A673 (cell line): ENCODE data around the gene METTL21A. TPM values are rescaled to one million over a fixed set of nuclear protein-coding genes. Genes with fewer than 3 reads are reported as not detected.

Source experiments
- BruUV-seq: library from RNA; stranded (reverse); fragments of 400-500 nt; replicated peaks from 2 replicates; lab custom pipeline; 2021; lab: Mats Ljungman, UMichigan
- CTCF ChIA-PET: fragments of 300-600 bp; sonication (Branson Sonifier 250); formaldehyde crosslinking; loops from one replicate; lab custom pipeline; 2022; ENCODE audit warnings: antibody characterized with exemption; lab: Charles Lee
- POLR2A ChIA-PET: fragments of 300-600 bp; sonication (Branson Sonifier 250); formaldehyde crosslinking; loops from one replicate; lab custom pipeline; 2022; ENCODE audit warnings: antibody characterized with exemption; ENCODE audit not compliant: low non-redundant PET; lab: Charles Lee
- DNase-seq: peaks from one replicate; pipeline ENCODE4 v3.0.0-alpha.2; 2015; ENCODE audit warnings: low spot score
- H3K27ac ChIP-seq: fragments of 200-600 bp; sonication (generic); 2 replicates; pipeline ENCODE4 v1.5.1; 2016; ENCODE audit warnings: mixed run types, low read depth, mild to moderate bottlenecking, mixed read lengths, antibody characterized with exemption, low read length; ENCODE audit not compliant: poor library complexity, severe bottlenecking
- H3K27me3 ChIP-seq: fragments of 200-600 bp; sonication (generic); replicated peaks from 2 replicates; pipeline ENCODE4 v1.6.1; 2017; ENCODE audit warnings: mixed run types, low read depth, mild to moderate bottlenecking, mixed read lengths, antibody characterized with exemption, low read length; ENCODE audit not compliant: insufficient read depth, poor library complexity
- H3K36me3 ChIP-seq: fragments of 200-600 bp; sonication (generic); 2 replicates; pipeline ENCODE4 v1.6.1; 2016; ENCODE audit warnings: mixed run types, mild to moderate bottlenecking, mixed read lengths, antibody characterized with exemption, low read length; ENCODE audit not compliant: insufficient read depth, poor library complexity, severe bottlenecking
- H3K4me1 ChIP-seq: fragments of 200-600 bp; sonication (generic); 2 replicates; pipeline ENCODE4 v1.6.1; 2017; ENCODE audit warnings: mixed run types, mild to moderate bottlenecking, mixed read lengths, antibody characterized with exemption, low read length; ENCODE audit not compliant: insufficient read depth, poor library complexity, severe bottlenecking
- H3K4me3 ChIP-seq: fragments of 200-600 bp; sonication (generic); 2 replicates; pipeline ENCODE4 v1.5.1; 2016; ENCODE audit warnings: low read depth, mixed run types, mild to moderate bottlenecking, mixed read lengths, low read length; ENCODE audit not compliant: poor library complexity, severe bottlenecking
- H3K9me3 ChIP-seq: fragments of 200-600 bp; sonication (generic); 2 replicates; pipeline ENCODE4 v1.6.1; 2016; ENCODE audit warnings: mixed run types, low read depth, mild to moderate bottlenecking, mixed read lengths, antibody characterized with exemption, low read length; ENCODE audit not compliant: poor library complexity, severe bottlenecking
- EZH2 ChIP-seq: fragments of 200-600 bp; sonication (generic); IDR thresholded peaks from 2 replicates; pipeline ENCODE4 v1.6.1; 2017; ENCODE audit warnings: borderline replicate concordance, low read depth, mild to moderate bottlenecking, mixed read lengths, antibody characterized with exemption, low read length; ENCODE audit not compliant: poor library complexity, severe bottlenecking
- intact Hi-C: fragments of 100-400 bp; cut with micrococcal nuclease; formaldehyde crosslinking; loops from one replicate; pipeline ENCODE4 v1.10.0; 2022; ENCODE audit not compliant: unreplicated experiment
- total RNA-seq: library from RNA; stranded (reverse); gene quantifications from 2 replicates; pipeline ENCODE4 v1.2.3, GENCODE V29; 2021
- TF ChIP-seq, protein P1 (sequence below): fragments of 300-800, 200-600 bp; sonication (generic); conservative IDR thresholded peaks from 2 replicates; pipeline ENCODE4 v1.5.1; 2017; ENCODE audit warnings: low read depth, mild to moderate bottlenecking, antibody characterized with exemption, low read length, moderate library complexity, mixed read lengths

The METTL21A gene
- total RNA-seq, 1 experiment from 2014 or later, result 40.4 TPM

- DNase-seq, result no peak
- H3K36me3 ChIP-seq, result peaks cover 68% of the 10 kb centered on the region
- CTCF ChIA-PET, result no interaction called here
- H3K27me3 ChIP-seq, result no peaks in the 10 kb centered on the region
- intact Hi-C loops, result no loop called here
- H3K4me1 ChIP-seq, result no peaks in the 10 kb centered on the region
- POLR2A ChIA-PET, result no interaction called here
- H3K9me3 ChIP-seq, result peaks cover 15% of the 10 kb centered on the region
- no peak for TF ChIP-seq EZH2
- TF ChIP-seq, protein P1, sequence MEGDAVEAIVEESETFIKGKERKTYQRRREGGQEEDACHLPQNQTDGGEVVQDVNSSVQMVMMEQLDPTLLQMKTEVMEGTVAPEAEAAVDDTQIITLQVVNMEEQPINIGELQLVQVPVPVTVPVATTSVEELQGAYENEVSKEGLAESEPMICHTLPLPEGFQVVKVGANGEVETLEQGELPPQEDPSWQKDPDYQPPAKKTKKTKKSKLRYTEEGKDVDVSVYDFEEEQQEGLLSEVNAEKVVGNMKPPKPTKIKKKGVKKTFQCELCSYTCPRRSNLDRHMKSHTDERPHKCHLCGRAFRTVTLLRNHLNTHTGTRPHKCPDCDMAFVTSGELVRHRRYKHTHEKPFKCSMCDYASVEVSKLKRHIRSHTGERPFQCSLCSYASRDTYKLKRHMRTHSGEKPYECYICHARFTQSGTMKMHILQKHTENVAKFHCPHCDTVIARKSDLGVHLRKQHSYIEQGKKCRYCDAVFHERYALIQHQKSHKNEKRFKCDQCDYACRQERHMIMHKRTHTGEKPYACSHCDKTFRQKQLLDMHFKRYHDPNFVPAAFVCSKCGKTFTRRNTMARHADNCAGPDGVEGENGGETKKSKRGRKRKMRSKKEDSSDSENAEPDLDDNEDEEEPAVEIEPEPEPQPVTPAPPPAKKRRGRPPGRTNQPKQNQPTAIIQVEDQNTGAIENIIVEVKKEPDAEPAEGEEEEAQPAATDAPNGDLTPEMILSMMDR, result no peak
- no TSS peak for BruUV-seq
- no peak overlapping the region for H3K4me3 ChIP-seq
- no peak overlapping the region for H3K27ac ChIP-seq
Measured at GRCh38 chr2:207593277-207593676, 31.9 kb downstream of the METTL21A start.

- TF ChIP-seq, protein P1, result no peak
- TF ChIP-seq EZH2, result no peak
- intact Hi-C loops, result no loop called here
- Histone ChIP-seq H3K4me1 (no peaks in the 10 kb centered on the region), H3K27me3 (no peaks in the 10 kb centered on the region), H3K9me3 (peaks cover 15% of the 10 kb centered on the region), H3K4me3 (no peak overlapping the region), H3K27ac (no peak overlapping the region), H3K36me3 (peaks cover 68% of the 10 kb centered on the region)
- CTCF ChIA-PET, result no interaction called here
- POLR2A ChIA-PET, result no interaction called here
- no peak for DNase-seq
- no TSS peak for BruUV-seq
Measured at GRCh38 chr2:207589143-207589542, 36.1 kb downstream of the METTL21A start.

DNA sequence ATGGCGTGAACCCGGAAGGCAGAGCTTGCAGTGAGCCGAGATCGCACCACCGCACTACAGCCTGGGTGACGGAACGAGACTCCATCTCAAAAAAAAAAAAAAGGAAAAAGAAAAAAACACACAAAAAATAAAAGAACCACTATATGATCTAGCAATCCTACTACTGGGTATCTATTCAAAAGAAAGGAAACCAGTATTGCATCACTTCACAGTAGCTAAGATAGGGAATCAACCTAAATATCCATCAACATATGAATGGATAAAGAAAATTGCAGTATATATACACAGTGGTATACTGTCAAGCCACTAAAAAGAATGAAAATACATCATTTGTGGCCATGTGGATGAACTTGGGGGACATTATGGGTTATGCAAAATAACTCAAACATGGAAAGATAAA is 37.9 kb downstream of the METTL21A start:
- BruUV-seq, result no TSS peak
- TF ChIP-seq, protein P1, result no peak
- no peak for TF ChIP-seq EZH2

More for the DNA sequence above, 37.9 kb downstream of the METTL21A start:
- H3K36me3 ChIP-seq, result peaks cover 57% of the 10 kb centered on the region
- intact Hi-C loops, result no loop called here
- DNase-seq, result no peak
- peaks cover 13% of the 10 kb centered on the region for H3K9me3 ChIP-seq
- H3K27me3 ChIP-seq, result no peaks in the 10 kb centered on the region
- H3K27ac ChIP-seq, result no peak overlapping the region
- ChIA-PET POLR2A (interaction anchor here (0.6 kb wide), 1 partner anchor 22 kb away, joined by 3 read pairs; no protein-coding TSS in a partner anchor), CTCF (no interaction called here)
- no peaks in the 10 kb centered on the region for H3K4me1 ChIP-seq
- no peak overlapping the region for H3K4me3 ChIP-seq
